Bronchial epithelial cell (primary cell): ENCODE results near the gene DUSP10. TPM values are rescaled to one million over a fixed set of nuclear protein-coding genes. Genes with fewer than 3 reads are reported as not detected.

Experiments
- DNase-seq: peaks from one replicate; pipeline ENCODE4 v3.0.0-alpha.2; 2010; ENCODE audit warnings: low read depth
- FAIRE-seq: peaks from 2 replicates; lab custom pipeline; 2011; peaks lifted over from hg19 to GRCh38; lab: Jason Lieb, UNC
- H3K27me3 ChIP-seq: 2 replicates; pipeline ENCODE4 v1.5.1; 2011; ENCODE audit warnings: low read length; ENCODE audit not compliant: control insufficient read depth, insufficient read depth
- H3K36me3 ChIP-seq: 2 replicates; pipeline ENCODE4 v1.5.1; 2011; ENCODE audit warnings: low read length; ENCODE audit not compliant: control insufficient read depth, insufficient read depth
- H3K4me3 ChIP-seq: 2 replicates; pipeline ENCODE4 v1.5.1; 2011; ENCODE audit warnings: mild to moderate bottlenecking, low read depth, low read length, control low read depth
- CTCF ChIP-seq: IDR thresholded peaks from 2 replicates; pipeline ENCODE4 v1.5.1; 2011; ENCODE audit warnings: mild to moderate bottlenecking, moderate library complexity, low read length, control low read depth, inconsistent platforms; ENCODE audit not compliant: insufficient read depth, severe bottlenecking
- total RNA-seq: library from RNA; depleted of rRNA; stranded (reverse); fragments of >200 nt; gene quantifications from 2 replicates; pipeline ENCODE4 v1.2.1, GENCODE V29; 2014

The DUSP10 gene
- total RNA-seq, 1 donor from 2014 or later, result 36.6 TPM

DNA sequence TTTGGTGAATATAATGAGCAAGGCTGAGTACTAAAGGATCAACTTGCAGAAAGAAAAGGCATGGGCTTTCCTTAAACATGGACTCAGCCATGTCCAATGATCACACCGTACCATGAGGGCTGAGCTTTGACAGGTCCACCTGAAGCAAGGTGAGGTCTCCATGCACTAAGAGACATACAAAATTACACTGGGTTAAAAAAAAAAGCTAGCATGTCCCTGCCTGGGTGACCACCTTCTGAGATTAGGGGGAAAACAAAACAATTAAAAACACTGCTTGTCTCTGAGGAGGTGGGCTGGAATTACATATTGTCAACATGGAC is 22.7 kb downstream of the DUSP10 start:
- DNase-seq, result no peak
- TF ChIP-seq CTCF, result no peak
- H3K36me3 ChIP-seq, result no peaks in the 10 kb centered on the region

GRCh38 chr1:221718381-221719277 is 23.3 kb downstream of the DUSP10 start:
- Histone ChIP-seq H3K36me3 (no peaks in the 10 kb centered on the region), H3K4me3 (no peak overlapping the region), H3K27me3 (no peaks in the 10 kb centered on the region)
- TF ChIP-seq CTCF, result no peak
- peak; percentile 46 for DNase-seq
- FAIRE-seq, result no peak

More for the DNA sequence above, 22.7 kb downstream of the DUSP10 start:
- no peak overlapping the region for H3K4me3 ChIP-seq
- FAIRE-seq, result no peak
- H3K27me3 ChIP-seq, result no peaks in the 10 kb centered on the region

- no peak for TF ChIP-seq CTCF
- FAIRE-seq, result no peak
- Histone ChIP-seq H3K27me3 (no peaks in the 10 kb centered on the region), H3K4me3 (no peak overlapping the region), H3K36me3 (no peaks in the 10 kb centered on the region)
- DNase-seq, result no peak
Measured at GRCh38 chr1:221717485-221717853, 24.4 kb downstream of the DUSP10 start.

DNA sequence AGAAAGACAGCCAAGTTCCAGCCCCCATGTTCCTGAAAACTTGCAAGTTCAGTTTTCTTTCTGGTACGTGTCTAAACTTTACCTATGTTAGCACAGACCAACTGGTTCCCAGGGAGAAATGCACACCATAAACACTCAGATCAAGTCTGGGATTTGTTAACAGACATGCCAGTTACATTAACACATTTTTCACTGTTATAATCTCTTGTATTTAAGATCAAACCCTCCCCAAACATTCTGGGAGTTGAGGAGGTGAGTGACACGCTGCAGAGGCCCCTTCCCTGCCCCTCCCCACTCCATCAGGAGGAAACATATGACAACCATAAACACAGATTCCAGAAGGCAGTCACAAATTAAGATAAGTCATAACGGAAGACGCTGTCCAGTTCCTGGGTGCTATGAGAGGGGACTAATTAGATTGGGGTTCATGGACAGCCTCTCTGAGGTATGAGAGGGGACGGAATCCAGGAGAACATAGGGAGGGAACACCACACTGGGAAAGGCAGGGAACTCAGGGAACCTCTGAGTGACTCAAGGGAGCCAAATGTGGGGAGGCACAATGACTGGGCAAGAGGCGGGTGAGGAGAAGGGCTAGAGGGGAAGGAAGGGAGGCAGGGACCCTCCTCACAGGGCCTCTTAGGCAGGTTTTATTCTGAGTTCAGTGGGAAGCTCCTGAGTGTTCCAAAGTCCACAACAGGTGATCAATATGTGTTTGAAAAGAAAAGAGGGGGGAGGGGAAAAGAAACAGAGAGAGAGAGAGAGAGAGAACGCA is 25.0 kb downstream of the DUSP10 start:
- DNase-seq (no peak), FAIRE-seq (no peak)
- no peak for TF ChIP-seq CTCF
- Histone ChIP-seq H3K36me3 (no peaks in the 10 kb centered on the region), H3K27me3 (no peaks in the 10 kb centered on the region), H3K4me3 (no peak overlapping the region)

DNA sequence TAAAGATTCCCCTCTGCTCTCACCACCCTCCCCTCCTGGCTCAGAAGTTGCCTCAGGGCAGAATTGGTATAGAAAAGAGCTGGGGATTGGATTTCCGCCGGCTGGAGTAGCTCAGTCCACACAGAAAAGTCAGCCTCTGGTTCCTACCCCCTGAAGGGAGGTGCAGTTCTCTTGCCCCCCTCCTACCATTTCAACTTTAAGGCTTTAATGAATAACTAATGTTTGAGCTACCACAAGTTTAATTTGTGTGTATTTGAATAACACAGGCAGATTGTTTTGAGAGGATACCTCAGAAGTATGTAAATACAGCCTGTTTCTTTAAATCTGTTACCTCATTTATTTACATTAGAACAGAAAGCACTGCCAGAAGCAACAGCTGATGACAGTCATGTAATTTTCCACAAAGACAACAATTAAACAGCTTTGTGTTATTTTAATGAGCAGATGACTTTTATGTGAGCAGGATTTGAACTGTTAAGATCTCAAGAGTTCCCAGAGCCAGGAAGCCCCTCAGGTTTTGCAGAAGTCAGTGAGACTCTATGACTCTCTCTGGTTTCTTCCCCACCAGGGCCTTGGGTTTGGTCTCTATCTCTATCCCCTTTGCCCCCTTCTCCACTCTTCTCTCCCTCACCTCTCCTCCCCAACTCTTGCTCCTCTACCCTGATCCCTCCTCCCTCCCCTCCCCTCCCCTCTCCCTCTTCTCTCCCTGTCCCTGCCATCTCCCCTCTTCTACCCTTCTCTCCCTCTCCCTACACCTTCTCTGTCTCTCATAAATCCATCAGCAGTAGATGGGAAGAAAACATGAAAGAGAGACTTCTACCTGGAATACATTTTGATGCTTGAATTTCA is 26.3 kb downstream of the DUSP10 start:
- no peak for TF ChIP-seq CTCF
- no peaks in the 10 kb centered on the region for H3K36me3 ChIP-seq
- peak; percentile 64 for DNase-seq
- no peak overlapping the region for H3K4me3 ChIP-seq
- no peaks in the 10 kb centered on the region for H3K27me3 ChIP-seq
- FAIRE-seq, result no peak
